Left lung (tissue), 10 donors: ENCODE measurements around the gene KIRREL1. TPM values are rescaled to one million over a fixed set of nuclear protein-coding genes. Genes with fewer than 3 reads are reported as not detected.
A peak's percentile ranks its signal among the peaks of the same experiment; 100 is the strongest.
"Not testable (repeated sequence)": the region's sequence is repeated elsewhere in the genome, so short reads cannot be mapped to it uniquely, and the experiment has no call there.

Experiments used
- ATAC-seq: fragments of 200-7000 bp; cut with Tn5 transposase; one replicate; pipeline ENCODE4 v1.9.1; 2020; ENCODE audit warnings: moderate library complexity
- DNase-seq, 4 donors: peaks; one replicate each; pipeline ENCODE4 v3.0.0-alpha.2; 2013 to 2020
- H3K27ac ChIP-seq, 2 donors: fragments of 200-600 bp; sonication (generic) in 1 of 2; one replicate each; pipeline versions ENCODE4 v1.5.0 to v1.8.0; 2020 to 2021
- H3K27me3 ChIP-seq, 2 donors: fragments of 200-600 bp; sonication (generic) in 1 of 2; one replicate each; pipeline versions ENCODE4 v1.5.0 to v1.8.0; 2020 to 2021
- H3K36me3 ChIP-seq, 2 donors: fragments of 200-600 bp; sonication (generic) in 1 of 2; one replicate each; pipeline versions ENCODE4 v1.5.0 to v1.8.0; 2020 to 2021
- H3K4me1 ChIP-seq, 2 donors: fragments of 200-600 bp; one replicate each; pipeline ENCODE4 v1.8.0; 2021
- H3K4me3 ChIP-seq, 2 donors: fragments of 200-600 bp; sonication (generic) in 1 of 2; one replicate each; pipeline versions ENCODE4 v1.5.0 to v1.8.0; 2020 to 2021; ENCODE audit warnings: mild to moderate bottlenecking in 1 of 2
- H3K9me3 ChIP-seq, 2 donors: fragments of 200-600 bp; sonication (generic) in 1 of 2; one replicate each; pipeline versions ENCODE4 v1.5.0 to v1.8.0; 2020 to 2021
- CTCF ChIP-seq, 2 donors: fragments of 200-600 bp; sonication (generic) in 1 of 2; IDR thresholded peaks; one replicate each; pipeline versions ENCODE4 v1.5.0 to v1.8.0; 2021; ENCODE audit warnings: antibody characterized with exemption in 2 of 2
- intact Hi-C, 2 donors: fragments of 100-400 bp; cut with DNase I; formaldehyde crosslinking; loops; one replicate each; pipeline versions ENCODE4 v1.11.2 to v1.14.2; 2022
- polyA plus RNA-seq, 6 donors: library from polyadenylated mRNA; unstranded; fragments of 120-200 nt; gene quantifications; one replicate each; pipeline ENCODE4 v1.2.1, GENCODE V29; 2013; ENCODE audit not compliant: insufficient read length in 6 of 6
- total RNA-seq, 2 donors: library from RNA; stranded (reverse); fragmentation: NEBNext Ultra II Directional; extraction: Animal tissue kit (Norgen Biotek cat#: 25700); gene quantifications; one replicate each; pipeline ENCODE4 v1.2.1, GENCODE V29; 2021
- donor health status: DM: no; HTN: yes; CAD: no.
- donor health status: DM: no; HTN: no; CAD: no.

The KIRREL1 gene
- total and polyA plus RNA-seq, 8 donors = 44.6 to 67.6 (median 55.7) TPM

GRCh38 chr1:158122833-158123388, 129.5 kb downstream of the KIRREL1 start:
- no peak overlapping the region for H3K27ac ChIP-seq
- H3K4me1 ChIP-seq = peaks cover 2 to 7% of the 10 kb centered on the region in 2 donors
- no peak for ATAC-seq
- TF ChIP-seq CTCF (IDR thresholded peaks at IDR 0.05) = no peak
- peaks cover 3 to 34% of the 10 kb centered on the region in 2 donors for H3K27me3 ChIP-seq
- DNase-seq = no peak
- H3K4me3 ChIP-seq = no peak overlapping the region
- no peaks in the 10 kb centered on the region for H3K36me3 ChIP-seq
- intact Hi-C loops = no loop called here
- no peaks in the 10 kb centered on the region for H3K9me3 ChIP-seq

- DNase-seq (no peak), ATAC-seq (no peak)
- intact Hi-C loops = no loop called here
- H3K27ac ChIP-seq = no peak overlapping the region
- H3K36me3 ChIP-seq = no peaks in the 10 kb centered on the region
- H3K4me1 ChIP-seq = no peaks in the 10 kb centered on the region
- H3K4me3 ChIP-seq = no peak overlapping the region
- H3K9me3 ChIP-seq = no peaks in the 10 kb centered on the region
- TF ChIP-seq CTCF (IDR thresholded peaks at IDR 0.05) = no peak
- peaks cover 3 to 23% of the 10 kb centered on the region in 2 donors for H3K27me3 ChIP-seq
Measured at GRCh38 chr1:158124034-158124433, 130.6 kb downstream of the KIRREL1 start.

- Histone ChIP-seq H3K27me3 (peaks cover 0 to 14% of the 10 kb centered on the region in 2 donors), H3K4me1 (no peaks in the 10 kb centered on the region), H3K36me3 (no peaks in the 10 kb centered on the region), H3K4me3 (no peak overlapping the region), H3K27ac (no peak overlapping the region), H3K9me3 (no peaks in the 10 kb centered on the region)
- DNase-seq (peak in 3 of 4 donors; percentile 78 to 94 (median 89)), ATAC-seq (peak; percentile 99)
- TF ChIP-seq CTCF (IDR thresholded peaks at IDR 0.05) = peak; percentile 84 to 87
- intact Hi-C loops = no loop called here
Measured at GRCh38 chr1:158124999-158125398, 131.6 kb downstream of the KIRREL1 start.

GRCh38 chr1:158126425-158126824, 133.0 kb downstream of the KIRREL1 start:
- Histone ChIP-seq H3K36me3 (no peaks in the 10 kb centered on the region), H3K9me3 (no peaks in the 10 kb centered on the region), H3K4me3 (no peak overlapping the region), H3K27me3 (peaks cover 0 to 7% of the 10 kb centered on the region in 2 donors), H3K4me1 (no peaks in the 10 kb centered on the region), H3K27ac (no peak overlapping the region)
- no peak for ATAC-seq
- no peak for TF ChIP-seq CTCF (IDR thresholded peaks at IDR 0.05)
- intact Hi-C loops = no loop called here
- no peak for DNase-seq

- intact Hi-C loops = not testable (repeated sequence)
Measured at GRCh38 chr1:158128531-158128930, 135.1 kb downstream of the KIRREL1 start.

GRCh38 chr1:158131217-158131616, 137.8 kb downstream of the KIRREL1 start:
- DNase-seq (no peak), ATAC-seq (no peak)
- intact Hi-C loops = no loop called here
- Histone ChIP-seq H3K27ac (no peak overlapping the region), H3K4me3 (no peak overlapping the region), H3K36me3 (no peaks in the 10 kb centered on the region), H3K9me3 (no peaks in the 10 kb centered on the region), H3K4me1 (no peaks in the 10 kb centered on the region), H3K27me3 (no peaks in the 10 kb centered on the region)
- TF ChIP-seq CTCF (IDR thresholded peaks at IDR 0.05) = no peak

More at GRCh38 chr1:158128531-158128930, 135.1 kb downstream of the KIRREL1 start:
- not testable (repeated sequence) for H3K4me1 ChIP-seq, H3K27ac ChIP-seq, H3K36me3 ChIP-seq, DNase-seq, H3K9me3 ChIP-seq, H3K27me3 ChIP-seq, H3K4me3 ChIP-seq, ATAC-seq
